PFSK-1 (cell line): ENCODE measurements around the gene BBIP1.

Source experiments
- POLR2AphosphoS5 ChIP-seq: IDR thresholded peaks from 2 replicates; pipeline ENCODE4 v1.6.1; 2012; ENCODE audit warnings: low read depth, mild to moderate bottlenecking, control low read depth, low read length, moderate library complexity
- SIN3A ChIP-seq: IDR thresholded peaks from 2 replicates; pipeline ENCODE4 v1.6.1; 2012; ENCODE audit warnings: mild to moderate bottlenecking, low read length, moderate library complexity, borderline replicate concordance; ENCODE audit not compliant: insufficient read depth
- TAF1 ChIP-seq: IDR thresholded peaks from 2 replicates; pipeline ENCODE4 v1.6.1; 2012; ENCODE audit warnings: low read length, control low read depth, borderline replicate concordance; ENCODE audit not compliant: insufficient read depth
- TF ChIP-seq, protein P1 (sequence below), 2 experiments: IDR thresholded peaks; 2 replicates each; pipeline versions ENCODE4 v1.6.1 to v1.8.0; 2011 to 2012; ENCODE audit warnings: low read depth in 2 of 2, low read length in 2 of 2, control low read depth in 1 of 2, inconsistent platforms in 1 of 2, mild to moderate bottlenecking in 1 of 2, moderate library complexity in 1 of 2; ENCODE audit not compliant: insufficient read depth in 1 of 2

DNA sequence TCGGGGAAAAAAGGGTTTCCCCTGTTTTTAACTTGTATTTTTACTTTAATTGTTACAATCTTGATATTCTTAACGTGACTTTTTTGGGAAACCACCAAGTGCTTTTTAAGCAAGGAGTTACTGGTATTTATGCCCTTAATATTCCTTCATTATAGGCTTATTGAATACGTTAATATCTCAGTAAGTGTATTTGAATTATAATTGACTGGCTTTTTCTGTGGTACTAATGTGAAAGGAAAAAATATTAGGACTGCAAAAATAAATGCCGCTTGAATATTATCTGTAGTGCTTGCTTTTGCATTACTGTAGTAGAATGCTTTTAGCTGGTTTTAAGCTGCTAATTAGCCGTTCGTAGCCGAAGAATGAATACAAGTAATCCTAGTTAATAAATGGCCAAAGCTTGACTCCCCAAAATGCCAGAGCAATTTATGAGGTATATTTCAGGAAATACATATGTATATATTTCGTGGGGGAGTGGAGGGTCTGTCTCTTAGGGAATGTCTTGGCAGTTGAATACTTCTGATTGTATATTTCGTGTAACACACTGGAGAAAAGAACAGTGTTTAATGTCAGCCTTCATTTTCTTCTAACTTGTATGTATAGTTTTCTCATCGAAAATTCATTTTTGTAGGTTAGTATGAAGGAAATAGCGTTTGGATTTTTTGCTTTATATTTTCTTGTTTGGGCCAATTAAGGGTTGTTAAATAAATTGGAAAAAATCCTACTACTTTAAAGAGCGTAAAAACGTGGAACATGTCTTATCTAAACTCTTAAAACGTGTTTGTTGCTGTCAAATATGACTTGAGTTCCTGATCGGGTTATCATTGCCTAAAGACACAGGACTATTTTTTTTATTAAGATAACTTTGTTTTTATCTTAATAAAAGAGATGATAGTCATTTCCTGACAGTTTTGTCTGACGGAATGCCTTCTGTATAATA, 45.7 kb downstream of the BBIP1 start:
- TF ChIP-seq TAF1 (no peak), POLR2AphosphoS5 (no peak), SIN3A (no peak)
- TF ChIP-seq, protein P1, sequence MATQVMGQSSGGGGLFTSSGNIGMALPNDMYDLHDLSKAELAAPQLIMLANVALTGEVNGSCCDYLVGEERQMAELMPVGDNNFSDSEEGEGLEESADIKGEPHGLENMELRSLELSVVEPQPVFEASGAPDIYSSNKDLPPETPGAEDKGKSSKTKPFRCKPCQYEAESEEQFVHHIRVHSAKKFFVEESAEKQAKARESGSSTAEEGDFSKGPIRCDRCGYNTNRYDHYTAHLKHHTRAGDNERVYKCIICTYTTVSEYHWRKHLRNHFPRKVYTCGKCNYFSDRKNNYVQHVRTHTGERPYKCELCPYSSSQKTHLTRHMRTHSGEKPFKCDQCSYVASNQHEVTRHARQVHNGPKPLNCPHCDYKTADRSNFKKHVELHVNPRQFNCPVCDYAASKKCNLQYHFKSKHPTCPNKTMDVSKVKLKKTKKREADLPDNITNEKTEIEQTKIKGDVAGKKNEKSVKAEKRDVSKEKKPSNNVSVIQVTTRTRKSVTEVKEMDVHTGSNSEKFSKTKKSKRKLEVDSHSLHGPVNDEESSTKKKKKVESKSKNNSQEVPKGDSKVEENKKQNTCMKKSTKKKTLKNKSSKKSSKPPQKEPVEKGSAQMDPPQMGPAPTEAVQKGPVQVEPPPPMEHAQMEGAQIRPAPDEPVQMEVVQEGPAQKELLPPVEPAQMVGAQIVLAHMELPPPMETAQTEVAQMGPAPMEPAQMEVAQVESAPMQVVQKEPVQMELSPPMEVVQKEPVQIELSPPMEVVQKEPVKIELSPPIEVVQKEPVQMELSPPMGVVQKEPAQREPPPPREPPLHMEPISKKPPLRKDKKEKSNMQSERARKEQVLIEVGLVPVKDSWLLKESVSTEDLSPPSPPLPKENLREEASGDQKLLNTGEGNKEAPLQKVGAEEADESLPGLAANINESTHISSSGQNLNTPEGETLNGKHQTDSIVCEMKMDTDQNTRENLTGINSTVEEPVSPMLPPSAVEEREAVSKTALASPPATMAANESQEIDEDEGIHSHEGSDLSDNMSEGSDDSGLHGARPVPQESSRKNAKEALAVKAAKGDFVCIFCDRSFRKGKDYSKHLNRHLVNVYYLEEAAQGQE (IDR thresholded peaks at IDR 0.05; ENCODE audit: insufficient read depth in 1 of 2, low read depth in 2 of 2, low read length in 2 of 2) = no peak
